NB4 (cell line): ENCODE measurements around the gene FOXS1.

Experiments used
- DNase-seq: peaks from one replicate; pipeline ENCODE4 v3.0.0; 2010; ENCODE audit warnings: low read depth
- H3K4me3 ChIP-seq: one replicate; pipeline ENCODE4 v1.5.1; 2011; ENCODE audit warnings: mild to moderate bottlenecking, low read depth, low read length, moderate library complexity
- CTCF ChIP-seq: IDR thresholded peaks from one replicate; pipeline ENCODE4 v1.5.1; 2012; ENCODE audit warnings: low read depth, low read length
- MAX ChIP-seq: IDR thresholded peaks from 2 replicates; pipeline ENCODE4 v1.6.1; 2011; ENCODE audit warnings: low read depth, low read length
- MYC ChIP-seq: IDR thresholded peaks from 2 replicates; pipeline ENCODE4 v1.6.1; 2011; ENCODE audit warnings: low read depth, low read length
- POLR2A ChIP-seq: IDR thresholded peaks from 2 replicates; pipeline ENCODE4 v1.6.1; 2011; ENCODE audit warnings: mild to moderate bottlenecking; ENCODE audit not compliant: insufficient read length; ENCODE audit errors: extremely low read depth

Gene FOXS1

GRCh38 chr20:31859998-31860380 is 14.6 kb upstream of the FOXS1 start:
- TF ChIP-seq CTCF (no peak), MYC (no peak), MAX (no peak)
- H3K4me3 ChIP-seq: no peak overlapping the region
- DNase-seq: no peak

- DNase-seq: no peak
- H3K4me3 ChIP-seq: no peak overlapping the region
- TF ChIP-seq POLR2A (no peak), MYC (no peak), MAX (no peak), CTCF (no peak)
Observed at GRCh38 chr20:31859266-31859997, 14.0 kb upstream of the FOXS1 start.

- no peak for DNase-seq
- H3K4me3 ChIP-seq: no peak overlapping the region
- no peak for TF ChIP-seq POLR2A
- no peak for TF ChIP-seq CTCF
- no peak for TF ChIP-seq MAX
- no peak for TF ChIP-seq MYC
Observed at GRCh38 chr20:31858760-31859083, 13.3 kb upstream of the FOXS1 start.

GRCh38 chr20:31857861-31858759 is 12.7 kb upstream of the FOXS1 start:
- no peak for DNase-seq
- no peak for TF ChIP-seq CTCF
- TF ChIP-seq POLR2A: no peak
- TF ChIP-seq MYC: no peak
- no peak for TF ChIP-seq MAX
- no peak overlapping the region for H3K4me3 ChIP-seq

- H3K4me3 ChIP-seq: no peak overlapping the region
- no peak for TF ChIP-seq MYC
- TF ChIP-seq POLR2A: no peak
- TF ChIP-seq MAX: no peak
- TF ChIP-seq CTCF: no peak
- DNase-seq: peak; percentile 38
Observed at GRCh38 chr20:31856516-31856915, 11.1 kb upstream of the FOXS1 start.
